Fibroblast of lung (primary cell): Measurements from ENCODE around the gene APOE.

Source experiments
- EZH2 ChIP-seq: IDR thresholded peaks from 2 replicates; pipeline ENCODE4 v1.5.1; 2012; ENCODE audit warnings: low read length, control low read depth, mild to moderate bottlenecking; ENCODE audit errors: missing control alignments
- TF ChIP-seq, protein P1 (sequence below), 2 donors: IDR thresholded peaks in 1 of 2; conservative IDR thresholded peaks in 1 of 2; 1 replicate in 1 of 2; 2 replicates in 1 of 2; pipeline ENCODE4 v1.5.1; 2011 to 2012; ENCODE audit warnings: low read length in 2 of 2, control low read depth in 1 of 2, inconsistent platforms in 1 of 2, low read depth in 1 of 2, mild to moderate bottlenecking in 1 of 2

DNA sequence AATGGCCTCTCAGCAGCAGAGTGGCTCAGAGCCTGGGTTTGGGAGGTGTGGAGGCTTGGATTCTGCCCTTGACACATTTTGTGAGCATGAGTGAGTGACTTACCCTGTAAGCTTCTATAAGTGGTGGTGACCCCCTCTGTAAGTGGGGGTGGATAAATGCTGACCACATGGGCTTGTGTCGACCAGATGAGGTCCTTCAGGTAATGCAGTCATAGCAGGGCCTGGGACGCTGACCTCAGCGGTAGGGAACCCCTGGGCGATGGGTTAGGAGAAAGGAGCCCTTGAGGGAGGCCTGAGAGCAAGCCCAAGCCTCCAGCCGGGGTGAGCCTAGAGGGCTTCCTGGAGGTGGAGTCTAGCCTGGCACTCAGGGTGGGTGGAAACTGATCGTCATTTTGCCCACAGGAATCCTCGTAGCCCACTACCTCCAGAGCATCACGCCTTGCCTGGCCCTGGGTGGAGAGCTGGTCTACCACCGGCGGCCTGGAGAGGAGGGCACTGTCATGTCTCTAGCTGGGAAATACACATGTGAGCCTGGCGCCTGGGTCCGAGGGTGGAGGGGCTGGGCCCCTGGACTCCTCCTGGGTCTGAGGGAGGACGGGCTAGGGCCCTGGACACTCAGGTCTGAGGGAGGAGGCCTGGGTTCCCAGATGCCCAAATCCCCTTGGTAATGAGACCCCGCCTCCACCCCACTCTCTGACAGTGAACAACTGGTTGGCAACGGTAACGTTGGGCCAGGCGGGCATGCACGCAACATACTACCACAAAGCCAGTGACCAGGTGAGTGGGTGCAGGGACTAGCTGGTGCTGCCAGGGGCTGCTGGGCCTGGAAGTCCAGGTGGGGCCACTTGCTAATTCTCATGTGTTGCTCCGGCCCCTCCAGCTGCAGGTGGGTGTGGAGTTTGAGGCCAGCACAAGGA lies 5.0 kb upstream of the APOE start:
- TF ChIP-seq, protein P1, sequence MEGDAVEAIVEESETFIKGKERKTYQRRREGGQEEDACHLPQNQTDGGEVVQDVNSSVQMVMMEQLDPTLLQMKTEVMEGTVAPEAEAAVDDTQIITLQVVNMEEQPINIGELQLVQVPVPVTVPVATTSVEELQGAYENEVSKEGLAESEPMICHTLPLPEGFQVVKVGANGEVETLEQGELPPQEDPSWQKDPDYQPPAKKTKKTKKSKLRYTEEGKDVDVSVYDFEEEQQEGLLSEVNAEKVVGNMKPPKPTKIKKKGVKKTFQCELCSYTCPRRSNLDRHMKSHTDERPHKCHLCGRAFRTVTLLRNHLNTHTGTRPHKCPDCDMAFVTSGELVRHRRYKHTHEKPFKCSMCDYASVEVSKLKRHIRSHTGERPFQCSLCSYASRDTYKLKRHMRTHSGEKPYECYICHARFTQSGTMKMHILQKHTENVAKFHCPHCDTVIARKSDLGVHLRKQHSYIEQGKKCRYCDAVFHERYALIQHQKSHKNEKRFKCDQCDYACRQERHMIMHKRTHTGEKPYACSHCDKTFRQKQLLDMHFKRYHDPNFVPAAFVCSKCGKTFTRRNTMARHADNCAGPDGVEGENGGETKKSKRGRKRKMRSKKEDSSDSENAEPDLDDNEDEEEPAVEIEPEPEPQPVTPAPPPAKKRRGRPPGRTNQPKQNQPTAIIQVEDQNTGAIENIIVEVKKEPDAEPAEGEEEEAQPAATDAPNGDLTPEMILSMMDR (conservative IDR thresholded peaks at IDR 0.05 in 1 of 2, IDR thresholded peaks at IDR 0.05 in 1 of 2; ENCODE audit: low read depth in 1 of 2, low read length in 2 of 2): no peak
- TF ChIP-seq EZH2: no peak
